ENCODE results near the gene MKNK2.

MKNK2 gene

GRCh38 chr19:2049741-2050348, 1.2 kb downstream of the MKNK2 start:
- peak overlapping the region; percentile 96 for H3K4me3 ChIP-seq (replicated peaks in 1 of 2; ENCODE audit: low read depth in 2 of 2, low read length in 2 of 2)
- no peak for TF ChIP-seq CTCF (IDR thresholded peaks at IDR 0.05; ENCODE audit: low read depth, low read length)
- DNase-seq (ENCODE audit: low read depth in 2 of 2), result peak; percentile 79 to 83

GRCh38 chr19:2048959-2049740, 1.9 kb downstream of the MKNK2 start:
- no peak for TF ChIP-seq CTCF (IDR thresholded peaks at IDR 0.05; ENCODE audit: low read depth, low read length)

GRCh38 chr19:2048104-2048958, 2.7 kb downstream of the MKNK2 start:
- no peak for DNase-seq (ENCODE audit: low read depth in 2 of 2)
- peak overlapping the region; percentile 96 for H3K4me3 ChIP-seq (replicated peaks in 1 of 2; ENCODE audit: low read depth in 2 of 2, low read length in 2 of 2)
- TF ChIP-seq CTCF (IDR thresholded peaks at IDR 0.05; ENCODE audit: low read depth, low read length), result no peak

More at GRCh38 chr19:2048959-2049740, 1.9 kb downstream of the MKNK2 start:
- H3K4me3 ChIP-seq (replicated peaks in 1 of 2; ENCODE audit: low read depth in 2 of 2, low read length in 2 of 2), result peak overlapping the region; percentile 96
- peak in 1 of 2 donors; percentile 35 for DNase-seq (ENCODE audit: low read depth in 2 of 2)

- DNase-seq (ENCODE audit: low read depth in 2 of 2), result peak; percentile 44 to 50
- H3K4me3 ChIP-seq (replicated peaks in 1 of 2; ENCODE audit: low read depth in 2 of 2, low read length in 2 of 2), result peak overlapping the region in 1 of 2 donors; percentile 15
- TF ChIP-seq CTCF (IDR thresholded peaks at IDR 0.05; ENCODE audit: low read depth, low read length), result no peak
Observed at GRCh38 chr19:2047449-2048103, 3.5 kb downstream of the MKNK2 start.

- TF ChIP-seq CTCF (IDR thresholded peaks at IDR 0.05; ENCODE audit: low read depth, low read length), result no peak
- no peak for DNase-seq (ENCODE audit: low read depth in 2 of 2)
- H3K4me3 ChIP-seq (replicated peaks in 1 of 2; ENCODE audit: low read depth in 2 of 2, low read length in 2 of 2), result no peak overlapping the region
Observed at GRCh38 chr19:2047076-2047448, 4.0 kb downstream of the MKNK2 start.
